CD4-positive, alpha-beta memory T cell (primary cell): ENCODE measurements around the gene GALR3. TPM values are rescaled to one million over a fixed set of nuclear protein-coding genes. Genes with fewer than 3 reads are reported as not detected.

Source experiments
- CTCF ChIA-PET: fragments of 350-600 bp; sonication (Branson Sonifier 250); formaldehyde crosslinking; loops from one replicate; lab custom pipeline; 2021; ENCODE audit warnings: inconsistent platforms; ENCODE audit not compliant: partially characterized antibody; lab: Charles Lee
- POLR2A ChIA-PET: fragments of 350-600 bp; sonication (Branson Sonifier 250); formaldehyde crosslinking; loops from one replicate; lab custom pipeline; 2021; ENCODE audit not compliant: partially characterized antibody; lab: Charles Lee
- DNase-seq, 5 donors: peaks; one replicate each; pipeline versions ENCODE4 v3.0.0 to v3.0.0-alpha.2; 2020 to 2022; ENCODE audit warnings: mixed read lengths in 1 of 5
- H3K27ac ChIP-seq: one replicate; pipeline ENCODE4 v1.7.0; 2013; ENCODE audit warnings: low read depth, low read length
- H3K27me3 ChIP-seq: 2 replicates; pipeline ENCODE4 v1.7.0; 2013; ENCODE audit warnings: mild to moderate bottlenecking, low read length, moderate library complexity; ENCODE audit not compliant: insufficient read depth
- H3K36me3 ChIP-seq: 2 replicates; pipeline ENCODE4 v1.7.0; 2013; ENCODE audit warnings: mild to moderate bottlenecking, low read length, moderate library complexity; ENCODE audit not compliant: insufficient read depth
- H3K4me1 ChIP-seq: 2 replicates; pipeline ENCODE4 v1.7.0; 2013; ENCODE audit warnings: mild to moderate bottlenecking, low read length, moderate library complexity; ENCODE audit not compliant: insufficient read depth
- H3K4me3 ChIP-seq, 2 donors: one replicate each; pipeline ENCODE4 v1.7.0; 2013; ENCODE audit warnings: low read length in 2 of 2, mild to moderate bottlenecking in 1 of 2
- H3K9me3 ChIP-seq, 2 donors: one replicate each; pipeline ENCODE4 v1.7.0; 2013; ENCODE audit warnings: low read length in 2 of 2, control low read depth in 1 of 2; ENCODE audit not compliant: control insufficient read depth in 1 of 2
- H3K27ac Mint-ChIP-seq, 7 donors: one replicate each; pipeline ENCODE4 v1.8.0; 2020 to 2021; ENCODE audit warnings: mixed read lengths in 7 of 7, mild to moderate bottlenecking in 6 of 7, inconsistent platforms in 3 of 7, moderate library complexity in 3 of 7
- H3K27me3 Mint-ChIP-seq, 2 donors: one replicate each; pipeline ENCODE4 v1.8.0; 2020 to 2021; ENCODE audit warnings: mixed read lengths in 2 of 2
- H3K36me3 Mint-ChIP-seq, 2 donors: one replicate each; pipeline ENCODE4 v1.8.0; 2020 to 2021; ENCODE audit warnings: mixed read lengths in 2 of 2, inconsistent platforms in 1 of 2, mild to moderate bottlenecking in 1 of 2
- H3K4me1 Mint-ChIP-seq, 4 donors: one replicate each; pipeline ENCODE4 v1.8.0; 2020 to 2021; ENCODE audit warnings: mixed read lengths in 4 of 4, mild to moderate bottlenecking in 1 of 4
- H3K4me3 Mint-ChIP-seq, 8 donors: one replicate each; pipeline ENCODE4 v1.8.0; 2020 to 2021; ENCODE audit warnings: mixed read lengths in 8 of 8, mild to moderate bottlenecking in 7 of 8, moderate library complexity in 6 of 8, inconsistent platforms in 3 of 8
- H3K9me3 Mint-ChIP-seq, 8 donors: one replicate each; pipeline ENCODE4 v1.8.0; 2020 to 2021; ENCODE audit warnings: mixed read lengths in 8 of 8, mild to moderate bottlenecking in 5 of 8, inconsistent platforms in 3 of 8, moderate library complexity in 1 of 8
- intact Hi-C: fragments of 100-400 bp; cut with micrococcal nuclease; formaldehyde crosslinking; loops from one replicate; pipeline ENCODE4 v1.15.1; 2023
- polyA plus RNA-seq, 2 donors: library from polyadenylated mRNA; unstranded; fragments of 300-500 nt; fragmentation: Illumina TruSeq; gene quantifications; one replicate each; pipeline ENCODE4 v1.2.3, GENCODE V29; 2021
- total RNA-seq, 2 experiments: library from RNA; stranded (reverse); gene quantifications; one replicate each; pipeline ENCODE4 v1.2.3, GENCODE V29; 2021

The GALR3 gene
- total and polyA plus RNA-seq, 4 experiments from 2014 or later, result not detected

- Histone ChIP-seq H3K27me3 (no peaks in the 10 kb centered on the region), H3K4me3 (no peak overlapping the region), H3K9me3 (no peaks in the 10 kb centered on the region), H3K4me1 (no peaks in the 10 kb centered on the region), H3K27ac (no peak overlapping the region), H3K36me3 (no peaks in the 10 kb centered on the region)
- Mint-ChIP-seq H3K4me3 (peak overlapping the region in 6 of 8 donors; percentile 10 to 63 (median 46)), H3K27ac (no peak overlapping the region), H3K36me3 (peaks cover 3 to 4% of the 10 kb centered on the region in 2 donors), H3K4me1 (peaks cover 0 to 13% (median 4%) of the 10 kb centered on the region in 4 donors), H3K27me3 (peaks cover 7% of the 10 kb centered on the region in 2 donors), H3K9me3 (no peaks in the 10 kb centered on the region)
- ChIA-PET CTCF (interaction anchor here (1.0 to 1.5 kb wide), 2 partner anchors 38 kb away, joined by 5 read pairs; no protein-coding TSS in a partner anchor), POLR2A (interaction anchor here (1.2 kb wide), 1 partner anchor 19 kb away, joined by 6 read pairs; the partner anchor contains the start of gene ANKRD54)
- intact Hi-C loops, result no loop called here
- no peak for DNase-seq
Measured at GRCh38 chr22:37824674-37825641, 1.8 kb downstream of the GALR3 start.

DNA sequence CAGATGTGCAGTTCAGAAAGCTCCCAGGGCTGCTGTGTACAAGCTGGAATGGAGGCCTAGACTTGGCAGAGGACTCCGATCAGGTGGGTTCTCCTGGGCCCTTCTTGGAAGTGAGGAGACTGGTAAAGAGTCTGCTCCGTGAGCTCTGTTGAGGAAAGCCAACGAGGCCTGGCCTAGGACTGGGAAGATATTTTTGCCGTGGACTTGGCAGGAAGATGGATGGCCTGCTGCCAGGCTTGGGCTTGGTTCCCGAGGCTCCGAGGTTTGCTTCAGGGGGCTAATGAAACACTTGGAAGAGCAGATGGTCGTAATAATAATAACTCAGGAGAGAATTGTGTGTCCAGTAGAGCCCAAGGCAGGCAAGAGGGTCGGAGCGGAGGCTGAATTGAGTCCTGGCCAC is 3.9 kb downstream of the GALR3 start:
- CTCF ChIA-PET, result no interaction called here
- Mint-ChIP-seq H3K27me3 (peaks cover under 1 to 3% of the 10 kb centered on the region in 2 donors), H3K9me3 (no peaks in the 10 kb centered on the region), H3K4me3 (no peak overlapping the region), H3K27ac (no peak overlapping the region), H3K4me1 (peaks cover 0 to 13% (median 4%) of the 10 kb centered on the region in 4 donors), H3K36me3 (peaks cover 7 to 20% of the 10 kb centered on the region in 2 donors)
- Histone ChIP-seq H3K9me3 (no peaks in the 10 kb centered on the region), H3K27me3 (no peaks in the 10 kb centered on the region), H3K27ac (no peak overlapping the region), H3K4me3 (no peak overlapping the region), H3K4me1 (no peaks in the 10 kb centered on the region), H3K36me3 (peaks cover 15% of the 10 kb centered on the region)
- no peak for DNase-seq
- intact Hi-C loops, result no loop called here
- POLR2A ChIA-PET, result no interaction called here

- Histone ChIP-seq H3K27ac (no peak overlapping the region), H3K27me3 (no peaks in the 10 kb centered on the region), H3K36me3 (peaks cover 38% of the 10 kb centered on the region), H3K9me3 (no peaks in the 10 kb centered on the region), H3K4me3 (no peak overlapping the region), H3K4me1 (no peaks in the 10 kb centered on the region)
- intact Hi-C loops, result no loop called here
- Mint-ChIP-seq H3K27ac (no peak overlapping the region), H3K4me1 (peaks cover 0 to 5% (median 3%) of the 10 kb centered on the region in 4 donors), H3K4me3 (no peak overlapping the region), H3K27me3 (no peaks in the 10 kb centered on the region), H3K36me3 (peaks cover 19 to 38% of the 10 kb centered on the region in 2 donors), H3K9me3 (no peaks in the 10 kb centered on the region)
- CTCF ChIA-PET, result interaction anchor here (1.1 to 2.3 kb wide), 3 partner anchors 10 to 33 kb away, joined by 3 to 8 read pairs (median 4); no protein-coding TSS in a partner anchor
- POLR2A ChIA-PET, result no interaction called here
- no peak for DNase-seq
Measured at GRCh38 chr22:37830093-37830842, 7.1 kb downstream of the GALR3 start.

DNA sequence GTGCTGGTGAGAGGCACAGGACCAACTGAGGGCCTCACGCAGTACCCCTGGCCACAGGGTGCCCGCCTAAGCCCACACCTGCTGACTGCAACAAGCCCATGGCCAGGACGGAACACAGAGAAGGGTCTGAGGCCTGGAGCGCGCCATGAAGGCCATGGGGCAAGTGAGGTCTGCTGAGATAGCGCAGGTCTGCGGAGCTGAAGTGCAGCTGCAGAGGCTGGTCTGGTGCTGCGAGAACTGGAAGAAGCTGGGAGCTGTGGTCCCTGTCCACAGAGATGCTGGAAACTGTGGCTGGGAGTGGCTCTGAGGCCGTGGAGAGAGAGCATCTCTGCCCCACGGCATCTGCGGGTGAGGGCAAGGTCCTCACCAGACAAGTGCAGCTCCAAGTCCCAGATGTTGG is 8.3 kb downstream of the GALR3 start:
- H3K36me3 Mint-ChIP-seq, result peaks cover 19 to 38% of the 10 kb centered on the region in 2 donors
- no peaks in the 10 kb centered on the region for H3K4me1 ChIP-seq

GRCh38 chr22:37832022-37832857 is 9.1 kb downstream of the GALR3 start:
- H3K36me3 Mint-ChIP-seq, result peaks cover 19 to 43% of the 10 kb centered on the region in 2 donors
- peaks cover 0 to 3% (median 0%) of the 10 kb centered on the region in 4 donors for H3K4me1 Mint-ChIP-seq
- intact Hi-C loops, result no loop called here
- H3K36me3 ChIP-seq, result peaks cover 42% of the 10 kb centered on the region
- no peaks in the 10 kb centered on the region for H3K27me3 ChIP-seq
- H3K27ac ChIP-seq, result no peak overlapping the region
- ChIA-PET CTCF (interaction anchor here (1.4 kb wide), 1 partner anchor 15 kb away, joined by 3 read pairs; no protein-coding TSS in a partner anchor), POLR2A (no interaction called here)
- H3K9me3 Mint-ChIP-seq, result no peaks in the 10 kb centered on the region
- H3K4me1 ChIP-seq, result no peaks in the 10 kb centered on the region
- H3K27me3 Mint-ChIP-seq, result no peaks in the 10 kb centered on the region
- H3K9me3 ChIP-seq, result no peaks in the 10 kb centered on the region
- no peak overlapping the region for H3K4me3 Mint-ChIP-seq
- DNase-seq, result no peak
- H3K27ac Mint-ChIP-seq, result peak overlapping the region in 1 of 7 donors; percentile 42
- H3K4me3 ChIP-seq, result no peak overlapping the region

More for the DNA sequence above, 8.3 kb downstream of the GALR3 start:
- Histone ChIP-seq H3K9me3 (no peaks in the 10 kb centered on the region), H3K27me3 (no peaks in the 10 kb centered on the region), H3K36me3 (peaks cover 38% of the 10 kb centered on the region), H3K4me3 (no peak overlapping the region), H3K27ac (no peak overlapping the region)
- DNase-seq, result no peak
- Mint-ChIP-seq H3K4me3 (peak overlapping the region in 1 of 8 donors; percentile 10), H3K27me3 (no peaks in the 10 kb centered on the region), H3K4me1 (peaks cover 0 to 3% (median 0%) of the 10 kb centered on the region in 4 donors), H3K27ac (no peak overlapping the region), H3K9me3 (no peaks in the 10 kb centered on the region)
- ChIA-PET POLR2A (no interaction called here), CTCF (interaction anchor here (1.4 kb wide), 1 partner anchor 14 kb away, joined by 3 read pairs; no protein-coding TSS in a partner anchor)
- intact Hi-C loops, result no loop called here

DNA sequence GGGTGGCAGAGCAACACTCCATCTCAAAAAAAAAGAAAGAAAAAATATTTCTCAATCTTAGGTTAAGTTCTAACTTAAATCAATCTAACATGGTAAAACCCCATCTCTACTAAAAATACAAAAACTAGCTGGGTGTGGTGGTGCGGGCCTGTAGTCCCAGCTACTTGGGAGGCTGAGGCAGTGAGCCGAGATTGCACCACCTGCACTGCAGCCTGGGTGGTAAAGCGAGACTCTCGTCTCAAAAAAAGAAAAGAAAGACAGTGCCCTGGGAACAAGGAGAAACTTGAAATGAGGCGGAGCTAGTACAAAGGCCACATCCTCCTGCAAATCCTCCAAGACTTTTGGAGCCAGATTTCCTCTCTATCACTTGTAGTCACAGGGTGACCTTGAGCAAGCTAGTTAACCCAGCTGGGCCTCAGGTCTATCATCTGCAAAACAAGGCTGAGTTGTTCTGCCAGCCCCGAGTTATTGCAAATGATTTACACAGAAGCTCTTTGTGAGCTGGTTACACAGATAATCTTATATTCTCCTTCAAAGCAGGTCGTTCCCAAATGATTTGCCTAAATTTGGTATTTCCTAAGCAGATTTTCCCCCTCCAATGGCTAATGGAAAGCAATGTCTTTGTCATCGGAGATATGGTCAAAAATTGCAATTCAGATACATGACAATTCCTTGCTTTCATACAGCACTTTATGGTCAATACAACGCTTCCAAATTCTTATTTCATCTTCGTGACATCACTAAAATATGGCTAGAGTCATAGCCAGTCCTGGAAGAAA is 19.0 kb downstream of the GALR3 start:
- no peaks in the 10 kb centered on the region for H3K9me3 ChIP-seq
- intact Hi-C loops, result loop anchor here (5.0 to 10.0 kb wide), 2 partner anchors 35 to 207 kb away; partner anchors contain the start of genes GCAT and SH3BP1
- no peaks in the 10 kb centered on the region for H3K27me3 ChIP-seq
- POLR2A ChIA-PET, result interaction anchor here (2.3 kb wide), 1 partner anchor 24 kb away, joined by 13 read pairs; no protein-coding TSS in a partner anchor
- Mint-ChIP-seq H3K4me3 (peak overlapping the region in 7 of 8 donors; percentile 5 to 76 (median 71)), H3K4me1 (peaks cover 10 to 24% (median 14%) of the 10 kb centered on the region in 4 donors), H3K9me3 (no peaks in the 10 kb centered on the region), H3K27ac (peak overlapping the region; percentile 1 to 87 (median 8)), H3K27me3 (no peaks in the 10 kb centered on the region), H3K36me3 (peaks cover 8 to 16% of the 10 kb centered on the region in 2 donors)
- H3K4me1 ChIP-seq, result peaks cover 12% of the 10 kb centered on the region
- H3K36me3 ChIP-seq, result peaks cover 15% of the 10 kb centered on the region
- no peak for DNase-seq
- no peak overlapping the region for H3K27ac ChIP-seq
- no peak overlapping the region for H3K4me3 ChIP-seq
- CTCF ChIA-PET, result interaction anchor here (1.7 kb wide), 1 partner anchor 24 kb away, joined by 9 read pairs; no protein-coding TSS in a partner anchor
